Activated T-helper 2 cell treated with anti-CD3 and anti-CD28 coated beads, Interferon-gamma antibody, Interleukin-2, Interleukin-4, amounts not matched to agents 10 μg/mL and 5 μg/mL and 100 μg/mL, durations not matched to agents 14 hours and 24 hours and 36 hours (primary cell): ENCODE data around the gene DNAJB14. TPM values are rescaled to one million over a fixed set of nuclear protein-coding genes. Genes with fewer than 3 reads are reported as not detected.
A peak's percentile ranks its signal among the peaks of the same experiment; 100 is the strongest.

Experiments
- DNase-seq: peaks from one replicate; pipeline ENCODE4 v3.0.0; 2021; ENCODE audit warnings: low spot score
- H3K27ac Mint-ChIP-seq: one replicate; pipeline ENCODE4 v1.8.0; 2021; ENCODE audit warnings: mixed read lengths
- H3K27me3 Mint-ChIP-seq: one replicate; pipeline ENCODE4 v1.8.0; 2021; ENCODE audit warnings: low read depth, mixed read lengths
- H3K36me3 Mint-ChIP-seq: one replicate; pipeline ENCODE4 v1.8.0; 2021; ENCODE audit warnings: low read depth, mixed read lengths
- H3K4me1 Mint-ChIP-seq: one replicate; pipeline ENCODE4 v1.8.0; 2021; ENCODE audit warnings: low read depth, mixed read lengths
- H3K4me3 Mint-ChIP-seq: one replicate; pipeline ENCODE4 v1.8.0; 2021; ENCODE audit warnings: low read depth, mild to moderate bottlenecking, moderate library complexity, mixed read lengths
- H3K9me3 Mint-ChIP-seq: one replicate; pipeline ENCODE4 v1.8.0; 2021; ENCODE audit warnings: mixed read lengths
- intact Hi-C: fragments of 100-400 bp; cut with micrococcal nuclease; formaldehyde crosslinking; loops from one replicate; pipeline ENCODE4 v1.15.1; 2023
- total RNA-seq: library from RNA; stranded (reverse); gene quantifications from 2 replicates; pipeline ENCODE4 v1.2.3, GENCODE V29; 2022

DNAJB14 gene
- total RNA-seq: 45.8 and 49.9 TPM in 2 replicates

- Mint-ChIP-seq H3K4me1 (peaks cover 50% of the 10 kb centered on the region), H3K9me3 (peaks cover 6% of the 10 kb centered on the region), H3K27ac (peak within 1 kb of the TSS; percentile 98), H3K4me3 (peak within 1 kb of the TSS; percentile 100), H3K27me3 (no peaks in the 10 kb centered on the region), H3K36me3 (peaks cover 53% of the 10 kb centered on the region)
- intact Hi-C loops: loop anchor here (2.0 to 10.0 kb wide), 5 partner anchors 130 to 1401 kb away; partner anchors contain the start of genes ADH5, DAPP1, METAP1 and PPP3CA
- peak; percentile 79 for DNase-seq
Measured at GRCh38 chr4:99946356-99947189, at the start of gene DNAJB14. DNAJB14 (minus strand) TSS chr4:99946618; CDS start chr4:99946571, 47 bp downstream.

DNA sequence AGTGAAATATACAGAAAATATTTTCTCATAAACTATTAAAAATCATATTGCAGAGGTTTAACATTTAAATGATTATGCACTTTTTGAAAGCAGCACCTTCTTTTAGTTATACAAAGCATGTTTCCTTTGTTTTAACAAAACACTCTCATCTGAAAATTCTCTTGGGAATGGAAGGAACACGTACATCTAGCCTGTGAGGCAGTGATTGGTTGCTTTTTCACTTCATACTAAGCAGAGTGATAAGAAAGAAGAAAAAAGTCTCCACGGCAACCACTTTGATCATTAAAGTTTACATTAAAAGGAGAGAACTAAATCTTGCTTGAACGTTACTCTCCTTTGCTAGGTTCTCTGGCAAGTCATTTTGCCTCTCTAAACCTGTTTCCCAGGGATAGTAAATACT is 45.3 kb upstream of the DNAJB14 start:
- no peaks in the 10 kb centered on the region for H3K4me1 Mint-ChIP-seq
- no peak overlapping the region for H3K27ac Mint-ChIP-seq
- no peak overlapping the region for H3K4me3 Mint-ChIP-seq
- intact Hi-C loops: no loop called here
- no peaks in the 10 kb centered on the region for H3K9me3 Mint-ChIP-seq
- no peak for DNase-seq
- H3K36me3 Mint-ChIP-seq: no peaks in the 10 kb centered on the region
- peaks cover 18% of the 10 kb centered on the region for H3K27me3 Mint-ChIP-seq

GRCh38 chr4:99987681-99988080 is 41.3 kb upstream of the DNAJB14 start:
- no peak overlapping the region for H3K27ac Mint-ChIP-seq
- intact Hi-C loops: no loop called here

DNA sequence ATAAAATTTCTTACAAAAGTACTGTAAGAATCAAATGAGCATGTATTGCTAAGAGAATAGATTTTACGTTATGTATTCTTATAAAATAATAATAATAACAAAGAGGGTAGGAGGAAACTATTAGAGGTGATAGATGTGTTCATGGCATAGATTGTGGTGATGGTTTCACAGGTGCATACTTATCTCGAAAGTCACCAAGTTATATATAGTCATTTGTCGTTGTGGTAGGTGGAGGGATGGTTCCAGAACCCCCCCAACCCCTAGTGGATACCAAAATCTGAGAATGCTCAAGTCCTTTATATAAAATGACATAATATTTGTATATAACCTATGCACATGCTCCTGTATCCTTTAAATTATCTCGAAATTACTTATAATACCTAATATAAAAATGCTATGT is 40.4 kb upstream of the DNAJB14 start:
- H3K4me3 Mint-ChIP-seq: no peak overlapping the region
- H3K9me3 Mint-ChIP-seq: no peaks in the 10 kb centered on the region
- intact Hi-C loops: no loop called here
- no peak for DNase-seq
- H3K27me3 Mint-ChIP-seq: peaks cover 25% of the 10 kb centered on the region
- H3K36me3 Mint-ChIP-seq: no peaks in the 10 kb centered on the region
- no peaks in the 10 kb centered on the region for H3K4me1 Mint-ChIP-seq
- no peak overlapping the region for H3K27ac Mint-ChIP-seq

More at GRCh38 chr4:99987681-99988080, 41.3 kb upstream of the DNAJB14 start:
- no peak for DNase-seq
- H3K4me1 Mint-ChIP-seq: no peaks in the 10 kb centered on the region
- H3K4me3 Mint-ChIP-seq: no peak overlapping the region
- H3K36me3 Mint-ChIP-seq: no peaks in the 10 kb centered on the region
- H3K27me3 Mint-ChIP-seq: peaks cover 23% of the 10 kb centered on the region
- no peaks in the 10 kb centered on the region for H3K9me3 Mint-ChIP-seq

GRCh38 chr4:99983289-99983943 is 37.0 kb upstream of the DNAJB14 start:
- Mint-ChIP-seq H3K9me3 (no peaks in the 10 kb centered on the region), H3K27me3 (peaks cover 29% of the 10 kb centered on the region), H3K36me3 (no peaks in the 10 kb centered on the region)

DNA sequence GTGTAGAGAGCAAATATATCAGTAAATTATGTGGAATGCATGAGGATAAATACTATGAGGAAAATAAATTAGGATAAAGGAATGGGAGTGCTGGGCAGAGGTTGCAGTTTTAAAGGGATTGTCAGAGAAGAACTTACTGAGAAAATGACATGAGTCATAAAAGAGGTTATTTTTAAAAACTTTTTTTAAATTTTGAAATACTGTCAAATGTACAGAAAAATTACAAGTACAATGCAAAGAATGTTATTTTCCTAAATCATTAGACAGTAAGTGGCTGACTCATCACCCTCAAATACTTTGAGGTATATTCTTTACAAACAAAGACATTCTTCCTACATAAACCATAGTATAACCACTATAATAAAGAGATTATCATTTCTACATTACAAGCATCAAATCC is 33.5 kb upstream of the DNAJB14 start:
- no peaks in the 10 kb centered on the region for H3K4me1 Mint-ChIP-seq
- no peaks in the 10 kb centered on the region for H3K36me3 Mint-ChIP-seq
- no peak overlapping the region for H3K4me3 Mint-ChIP-seq
- intact Hi-C loops: no loop called here
- peaks cover 36% of the 10 kb centered on the region for H3K27me3 Mint-ChIP-seq
- H3K9me3 Mint-ChIP-seq: no peaks in the 10 kb centered on the region
- H3K27ac Mint-ChIP-seq: no peak overlapping the region
- no peak for DNase-seq

More at GRCh38 chr4:99983289-99983943, 37.0 kb upstream of the DNAJB14 start:
- no peak for DNase-seq
- Mint-ChIP-seq H3K4me3 (no peak overlapping the region), H3K4me1 (no peaks in the 10 kb centered on the region), H3K27ac (no peak overlapping the region)
- intact Hi-C loops: no loop called here

DNA sequence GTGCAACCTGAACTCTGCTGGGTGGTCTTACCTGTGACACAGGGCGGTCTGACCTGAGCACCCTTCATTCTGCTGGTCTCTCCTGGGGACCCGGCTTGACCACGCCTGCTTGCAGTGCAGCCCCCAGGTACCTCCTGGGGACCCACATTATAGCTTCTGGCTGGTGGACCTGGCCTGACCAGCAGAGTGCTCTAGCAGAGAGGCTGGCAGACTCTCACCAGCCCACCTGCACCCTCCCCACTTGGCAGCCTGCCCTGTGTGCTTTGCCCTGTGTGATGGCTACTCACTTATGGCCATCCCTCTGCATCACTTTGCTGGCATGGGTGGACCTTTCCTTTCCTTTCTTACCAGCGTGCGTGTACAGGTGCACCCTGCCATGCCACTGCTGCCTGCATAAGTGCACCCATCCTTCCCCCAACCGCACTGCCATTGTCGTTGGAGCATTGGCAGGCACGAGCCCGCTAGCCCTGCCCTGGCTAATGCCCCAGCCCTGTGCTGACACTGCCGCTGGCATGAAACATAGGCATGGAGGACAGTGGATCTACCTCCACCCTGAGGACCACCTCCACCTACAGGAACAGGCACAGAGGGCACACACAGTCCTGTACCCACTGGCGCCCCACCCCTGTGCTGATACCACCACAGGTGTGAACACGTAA is 25.2 kb upstream of the DNAJB14 start:
- Mint-ChIP-seq H3K4me1 (peaks cover 3% of the 10 kb centered on the region), H3K36me3 (no peaks in the 10 kb centered on the region), H3K4me3 (no peak overlapping the region), H3K27me3 (peaks cover 36% of the 10 kb centered on the region), H3K9me3 (no peaks in the 10 kb centered on the region), H3K27ac (no peak overlapping the region)
- no peak for DNase-seq
- intact Hi-C loops: no loop called here

DNA sequence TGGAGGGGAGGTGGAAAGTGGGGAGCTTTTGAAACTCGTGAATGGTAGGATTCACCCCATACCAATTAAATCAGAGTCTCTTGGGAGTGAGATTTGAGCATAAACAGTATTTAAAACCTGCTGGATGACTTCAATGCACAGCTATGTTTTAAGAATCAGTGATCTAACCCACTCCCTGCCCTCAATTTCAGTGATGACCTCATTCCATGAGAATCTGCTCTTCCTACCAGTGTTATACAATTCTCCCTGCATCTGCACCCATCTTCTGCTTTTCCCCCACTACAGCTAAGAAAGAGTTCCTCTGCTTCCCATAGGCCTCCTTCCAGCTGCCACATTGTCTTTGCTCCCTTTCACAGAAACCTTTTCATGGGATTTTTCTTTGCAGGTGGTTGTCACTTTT is 21.9 kb upstream of the DNAJB14 start:
- H3K36me3 Mint-ChIP-seq: no peaks in the 10 kb centered on the region
- no peak overlapping the region for H3K4me3 Mint-ChIP-seq
- H3K27me3 Mint-ChIP-seq: peaks cover 17% of the 10 kb centered on the region
- DNase-seq: no peak
- no peaks in the 10 kb centered on the region for H3K9me3 Mint-ChIP-seq
- peaks cover 18% of the 10 kb centered on the region for H3K4me1 Mint-ChIP-seq
- intact Hi-C loops: no loop called here
- no peak overlapping the region for H3K27ac Mint-ChIP-seq

GRCh38 chr4:99966692-99967091 is 20.3 kb upstream of the DNAJB14 start:
- Mint-ChIP-seq H3K4me3 (no peak overlapping the region), H3K36me3 (peaks cover 3% of the 10 kb centered on the region), H3K4me1 (peaks cover 18% of the 10 kb centered on the region), H3K9me3 (no peaks in the 10 kb centered on the region), H3K27me3 (peaks cover 10% of the 10 kb centered on the region), H3K27ac (no peak overlapping the region)
- intact Hi-C loops: no loop called here
- DNase-seq: no peak

GRCh38 chr4:99965674-99966350 is 19.4 kb upstream of the DNAJB14 start:
- H3K36me3 Mint-ChIP-seq: peaks cover 3% of the 10 kb centered on the region
- H3K9me3 Mint-ChIP-seq: no peaks in the 10 kb centered on the region
- peaks cover 21% of the 10 kb centered on the region for H3K4me1 Mint-ChIP-seq
- peaks cover 10% of the 10 kb centered on the region for H3K27me3 Mint-ChIP-seq
- intact Hi-C loops: no loop called here
- DNase-seq: no peak
- H3K4me3 Mint-ChIP-seq: no peak overlapping the region
- no peak overlapping the region for H3K27ac Mint-ChIP-seq

- intact Hi-C loops: no loop called here
- Mint-ChIP-seq H3K4me3 (no peak overlapping the region), H3K36me3 (peaks cover 3% of the 10 kb centered on the region)
Measured at GRCh38 chr4:99965173-99965572, 18.8 kb upstream of the DNAJB14 start.

GRCh38 chr4:99961711-99962110 is 15.3 kb upstream of the DNAJB14 start:
- intact Hi-C loops: no loop called here
- peaks cover 4% of the 10 kb centered on the region for H3K27me3 Mint-ChIP-seq
- H3K27ac Mint-ChIP-seq: no peak overlapping the region
- peaks cover 7% of the 10 kb centered on the region for H3K9me3 Mint-ChIP-seq
- peaks cover 8% of the 10 kb centered on the region for H3K36me3 Mint-ChIP-seq
- DNase-seq: no peak
- no peak overlapping the region for H3K4me3 Mint-ChIP-seq
- peaks cover 24% of the 10 kb centered on the region for H3K4me1 Mint-ChIP-seq

More at GRCh38 chr4:99965173-99965572, 18.8 kb upstream of the DNAJB14 start:
- peaks cover 10% of the 10 kb centered on the region for H3K27me3 Mint-ChIP-seq
- no peak for DNase-seq
- no peak overlapping the region for H3K27ac Mint-ChIP-seq
- peaks cover 25% of the 10 kb centered on the region for H3K4me1 Mint-ChIP-seq
- H3K9me3 Mint-ChIP-seq: no peaks in the 10 kb centered on the region
